HL-60 (cell line): ENCODE data around the gene DNAJC12.

ENCODE experiments used
- POLR2AphosphoS5 ChIP-seq: IDR thresholded peaks from 2 replicates; pipeline ENCODE4 v1.6.1; 2012; ENCODE audit warnings: low read depth
- SPI1 ChIP-seq: IDR thresholded peaks from 2 replicates; pipeline ENCODE4 v1.6.1; 2012; ENCODE audit warnings: low read depth, mild to moderate bottlenecking, borderline replicate concordance
- TF ChIP-seq, protein P1 (sequence below): IDR thresholded peaks from one replicate; pipeline ENCODE4 v1.5.1; 2011; ENCODE audit warnings: low read length, control low read depth, inconsistent platforms; ENCODE audit not compliant: insufficient read depth
- TF ChIP-seq, protein P2 (sequence below): IDR thresholded peaks from 2 replicates; pipeline ENCODE4 v1.6.1; 2012; ENCODE audit warnings: low read depth; ENCODE audit not compliant: insufficient replicate concordance

DNA sequence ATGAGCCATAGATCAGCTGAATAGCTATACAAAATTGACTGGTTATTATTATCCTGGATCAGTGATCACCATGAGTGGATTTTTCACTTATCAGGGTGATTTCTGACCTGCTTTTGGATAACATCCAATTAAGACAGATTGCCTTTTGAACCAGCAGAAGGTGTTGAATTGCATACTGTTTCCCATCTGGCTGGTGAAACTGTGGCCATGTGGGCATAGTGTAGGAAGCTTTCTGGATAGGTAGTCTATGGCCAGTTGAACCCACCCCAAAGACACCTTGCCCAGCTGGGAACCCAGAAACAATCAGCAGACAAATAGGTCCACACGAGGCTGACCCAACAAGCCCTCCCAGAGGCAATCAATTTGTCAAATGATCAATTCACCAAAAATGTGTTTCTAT lies 29.3 kb downstream of the DNAJC12 start:
- TF ChIP-seq, protein P1, sequence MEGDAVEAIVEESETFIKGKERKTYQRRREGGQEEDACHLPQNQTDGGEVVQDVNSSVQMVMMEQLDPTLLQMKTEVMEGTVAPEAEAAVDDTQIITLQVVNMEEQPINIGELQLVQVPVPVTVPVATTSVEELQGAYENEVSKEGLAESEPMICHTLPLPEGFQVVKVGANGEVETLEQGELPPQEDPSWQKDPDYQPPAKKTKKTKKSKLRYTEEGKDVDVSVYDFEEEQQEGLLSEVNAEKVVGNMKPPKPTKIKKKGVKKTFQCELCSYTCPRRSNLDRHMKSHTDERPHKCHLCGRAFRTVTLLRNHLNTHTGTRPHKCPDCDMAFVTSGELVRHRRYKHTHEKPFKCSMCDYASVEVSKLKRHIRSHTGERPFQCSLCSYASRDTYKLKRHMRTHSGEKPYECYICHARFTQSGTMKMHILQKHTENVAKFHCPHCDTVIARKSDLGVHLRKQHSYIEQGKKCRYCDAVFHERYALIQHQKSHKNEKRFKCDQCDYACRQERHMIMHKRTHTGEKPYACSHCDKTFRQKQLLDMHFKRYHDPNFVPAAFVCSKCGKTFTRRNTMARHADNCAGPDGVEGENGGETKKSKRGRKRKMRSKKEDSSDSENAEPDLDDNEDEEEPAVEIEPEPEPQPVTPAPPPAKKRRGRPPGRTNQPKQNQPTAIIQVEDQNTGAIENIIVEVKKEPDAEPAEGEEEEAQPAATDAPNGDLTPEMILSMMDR = no peak
- TF ChIP-seq POLR2AphosphoS5 (no peak), SPI1 (no peak)
- TF ChIP-seq, protein P2, sequence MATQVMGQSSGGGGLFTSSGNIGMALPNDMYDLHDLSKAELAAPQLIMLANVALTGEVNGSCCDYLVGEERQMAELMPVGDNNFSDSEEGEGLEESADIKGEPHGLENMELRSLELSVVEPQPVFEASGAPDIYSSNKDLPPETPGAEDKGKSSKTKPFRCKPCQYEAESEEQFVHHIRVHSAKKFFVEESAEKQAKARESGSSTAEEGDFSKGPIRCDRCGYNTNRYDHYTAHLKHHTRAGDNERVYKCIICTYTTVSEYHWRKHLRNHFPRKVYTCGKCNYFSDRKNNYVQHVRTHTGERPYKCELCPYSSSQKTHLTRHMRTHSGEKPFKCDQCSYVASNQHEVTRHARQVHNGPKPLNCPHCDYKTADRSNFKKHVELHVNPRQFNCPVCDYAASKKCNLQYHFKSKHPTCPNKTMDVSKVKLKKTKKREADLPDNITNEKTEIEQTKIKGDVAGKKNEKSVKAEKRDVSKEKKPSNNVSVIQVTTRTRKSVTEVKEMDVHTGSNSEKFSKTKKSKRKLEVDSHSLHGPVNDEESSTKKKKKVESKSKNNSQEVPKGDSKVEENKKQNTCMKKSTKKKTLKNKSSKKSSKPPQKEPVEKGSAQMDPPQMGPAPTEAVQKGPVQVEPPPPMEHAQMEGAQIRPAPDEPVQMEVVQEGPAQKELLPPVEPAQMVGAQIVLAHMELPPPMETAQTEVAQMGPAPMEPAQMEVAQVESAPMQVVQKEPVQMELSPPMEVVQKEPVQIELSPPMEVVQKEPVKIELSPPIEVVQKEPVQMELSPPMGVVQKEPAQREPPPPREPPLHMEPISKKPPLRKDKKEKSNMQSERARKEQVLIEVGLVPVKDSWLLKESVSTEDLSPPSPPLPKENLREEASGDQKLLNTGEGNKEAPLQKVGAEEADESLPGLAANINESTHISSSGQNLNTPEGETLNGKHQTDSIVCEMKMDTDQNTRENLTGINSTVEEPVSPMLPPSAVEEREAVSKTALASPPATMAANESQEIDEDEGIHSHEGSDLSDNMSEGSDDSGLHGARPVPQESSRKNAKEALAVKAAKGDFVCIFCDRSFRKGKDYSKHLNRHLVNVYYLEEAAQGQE = no peak
